GM23338 (cell line): Measurements from ENCODE around the gene GCSH. TPM values are rescaled to one million over a fixed set of nuclear protein-coding genes. Genes with fewer than 3 reads are reported as not detected.

Experiments used
- ATAC-seq: fragments of 200-7000 bp; cut with Tn5 transposase; 3 replicates; pipeline ENCODE4 v1.9.1; 2020
- DNase-seq: peaks from one replicate; pipeline ENCODE4 v3.0.0-alpha.2; 2015; ENCODE audit warnings: low spot score
- H2AFZ ChIP-seq: fragments of 200-600 bp; sonication (generic); 2 replicates; pipeline ENCODE4 v1.8.0; 2016; ENCODE audit warnings: antibody characterized with exemption, mild to moderate bottlenecking, moderate library complexity
- H3F3A ChIP-seq: fragments of 200-600 bp; sonication (generic); replicated peaks from 2 replicates; pipeline ENCODE4 v1.8.0; 2017; ENCODE audit warnings: antibody characterized with exemption, mixed run types, low read depth
- H3K27ac ChIP-seq: fragments of 200-600 bp; sonication (generic); 2 replicates; pipeline ENCODE4 v1.6.1; 2016; ENCODE audit warnings: low read depth
- H3K27me3 ChIP-seq: fragments of 200-600 bp; sonication (generic); 2 replicates; pipeline ENCODE4 v1.8.0; 2016; ENCODE audit warnings: mild to moderate bottlenecking, mixed run types, moderate library complexity; ENCODE audit not compliant: insufficient read depth
- H3K36me3 ChIP-seq: fragments of 200-600 bp; sonication (generic); 2 replicates; pipeline ENCODE4 v1.8.0; 2016; ENCODE audit warnings: mild to moderate bottlenecking; ENCODE audit not compliant: insufficient read depth
- H3K4me1 ChIP-seq: fragments of 200-600 bp; sonication (generic); 2 replicates; pipeline ENCODE4 v1.8.0; 2016; ENCODE audit warnings: mild to moderate bottlenecking, moderate library complexity; ENCODE audit not compliant: insufficient read depth
- H3K4me2 ChIP-seq: fragments of 200-600 bp; sonication (generic); 2 replicates; pipeline ENCODE4 v1.7.1; 2017; ENCODE audit warnings: mixed run types
- H3K4me3 ChIP-seq: fragments of 200-600 bp; sonication (generic); 2 replicates; pipeline ENCODE4 v1.6.1; 2016; ENCODE audit warnings: mixed run types
- H3K79me2 ChIP-seq: fragments of 200-600 bp; sonication (generic); replicated peaks from 2 replicates; pipeline ENCODE4 v1.8.0; 2017; ENCODE audit warnings: mild to moderate bottlenecking; ENCODE audit not compliant: insufficient read depth
- H3K9me2 ChIP-seq: fragments of 200-600 bp; sonication (generic); 2 replicates; pipeline ENCODE4 v1.8.0; 2017; ENCODE audit not compliant: insufficient read depth
- H4K20me1 ChIP-seq: fragments of 200-600 bp; sonication (generic); replicated peaks from 2 replicates; pipeline ENCODE4 v1.8.0; 2017; ENCODE audit warnings: mild to moderate bottlenecking; ENCODE audit not compliant: insufficient read depth
- H3K27ac Mint-ChIP-seq: 2 replicates; pipeline ENCODE4 v1.8.0; 2020; ENCODE audit warnings: inconsistent platforms, mild to moderate bottlenecking, moderate library complexity, mixed read lengths
- H3K27me3 Mint-ChIP-seq: 3 replicates; pipeline ENCODE4 v1.8.0; 2022; ENCODE audit warnings: low read depth, mild to moderate bottlenecking, moderate library complexity, mixed read lengths, inconsistent platforms; ENCODE audit not compliant: insufficient read depth, poor library complexity
- H3K36me3 Mint-ChIP-seq: 3 replicates; pipeline ENCODE4 v1.8.0; 2021; ENCODE audit warnings: low read depth, mild to moderate bottlenecking, inconsistent platforms, moderate library complexity, mixed read lengths
- H3K4me1 Mint-ChIP-seq: 3 replicates; pipeline ENCODE4 v1.8.0; 2020; ENCODE audit warnings: mild to moderate bottlenecking, inconsistent platforms, mixed read lengths
- H3K4me3 Mint-ChIP-seq: 3 replicates; pipeline ENCODE4 v1.8.0; 2021; ENCODE audit warnings: moderate library complexity, mild to moderate bottlenecking, inconsistent platforms, mixed read lengths
- H3K9me3 Mint-ChIP-seq: 3 replicates; pipeline ENCODE4 v1.8.0; 2020; ENCODE audit warnings: moderate library complexity, mild to moderate bottlenecking, inconsistent platforms, mixed read lengths
- CREB1 ChIP-seq: fragments of 250-450 bp; sonication (Bioruptor Pico); IDR thresholded peaks from 2 replicates; pipeline ENCODE4 v1.5.0; 2020; ENCODE audit warnings: low read depth, mild to moderate bottlenecking, moderate library complexity
- ETS1 ChIP-seq: IDR thresholded peaks from 2 replicates; pipeline ENCODE4 v1.6.1; 2016; ENCODE audit warnings: antibody characterized with exemption
- EZH2phosphoT487 ChIP-seq: fragments of 200-600 bp; sonication (generic); IDR thresholded peaks from one replicate; pipeline ENCODE4 v1.8.1; 2018; ENCODE audit warnings: antibody characterized with exemption; ENCODE audit not compliant: unreplicated experiment
- JUNB ChIP-seq: IDR thresholded peaks from one replicate; pipeline ENCODE4 v1.6.1; 2016; ENCODE audit warnings: antibody characterized with exemption; ENCODE audit not compliant: unreplicated experiment
- NANOG ChIP-seq: IDR thresholded peaks from 2 replicates; pipeline ENCODE4 v1.6.1; 2016; ENCODE audit warnings: antibody characterized with exemption, borderline replicate concordance
- POLR2AphosphoS5 ChIP-seq: IDR thresholded peaks from 2 replicates; pipeline ENCODE4 v1.6.1; 2016; ENCODE audit warnings: antibody characterized with exemption, low read depth
- STAT1 ChIP-seq: IDR thresholded peaks from one replicate; pipeline ENCODE4 v1.6.1; 2016; ENCODE audit warnings: antibody characterized with exemption; ENCODE audit not compliant: unreplicated experiment
- ZNF331 ChIP-seq: fragments of 250-450 bp; sonication (Bioruptor Pico); IDR thresholded peaks from 2 replicates; pipeline ENCODE4 v1.5.0; 2020; ENCODE audit warnings: low read depth, mild to moderate bottlenecking, moderate library complexity
- polyA plus RNA-seq: library from polyadenylated mRNA; unstranded; fragments of >200 nt; fragmentation: Nextera tagmentation; extraction: Ambion mirVana; gene quantifications from 2 replicates; pipeline ENCODE4 v1.2.1, GENCODE V29; 2016
- total RNA-seq: library from RNA; depleted of rRNA; stranded (reverse); fragments of >200 nt; shearing (Covaris generic); gene quantifications from 2 replicates; pipeline ENCODE4 v1.2.3, GENCODE V29; 2014
- TF ChIP-seq, protein P1 (sequence below): IDR thresholded peaks from one replicate; pipeline ENCODE4 v1.6.1; 2018; ENCODE audit warnings: antibody characterized with exemption; ENCODE audit not compliant: unreplicated experiment
- TF ChIP-seq, protein P2 (sequence below), 2 experiments: fragments of 200-600 bp in 1 of 2; sonication (generic) in 1 of 2; conservative IDR thresholded peaks; 2 replicates each; pipeline versions ENCODE4 v1.5.1 to v1.6.1; 2016 to 2017; ENCODE audit warnings: antibody characterized with exemption in 2 of 2, low read depth in 2 of 2, mild to moderate bottlenecking in 2 of 2, moderate library complexity in 1 of 2
- TF ChIP-seq, protein P3 (sequence below): fragments of 250-450 bp; sonication (Bioruptor Pico); IDR thresholded peaks from 2 replicates; pipeline ENCODE4 v1.5.0; 2020; ENCODE audit warnings: mild to moderate bottlenecking, moderate library complexity

GCSH gene
- total and polyA plus RNA-seq, 2 experiments from 2014 or later, result 118 to 389 TPM

- TF ChIP-seq NANOG (no peak), EZH2phosphoT487 (no peak), CREB1 (CRISPR knock-in tag) (no peak)
Observed at GRCh38 chr16:81080233-81080632, 16.0 kb downstream of the GCSH start (continued).

DNA sequence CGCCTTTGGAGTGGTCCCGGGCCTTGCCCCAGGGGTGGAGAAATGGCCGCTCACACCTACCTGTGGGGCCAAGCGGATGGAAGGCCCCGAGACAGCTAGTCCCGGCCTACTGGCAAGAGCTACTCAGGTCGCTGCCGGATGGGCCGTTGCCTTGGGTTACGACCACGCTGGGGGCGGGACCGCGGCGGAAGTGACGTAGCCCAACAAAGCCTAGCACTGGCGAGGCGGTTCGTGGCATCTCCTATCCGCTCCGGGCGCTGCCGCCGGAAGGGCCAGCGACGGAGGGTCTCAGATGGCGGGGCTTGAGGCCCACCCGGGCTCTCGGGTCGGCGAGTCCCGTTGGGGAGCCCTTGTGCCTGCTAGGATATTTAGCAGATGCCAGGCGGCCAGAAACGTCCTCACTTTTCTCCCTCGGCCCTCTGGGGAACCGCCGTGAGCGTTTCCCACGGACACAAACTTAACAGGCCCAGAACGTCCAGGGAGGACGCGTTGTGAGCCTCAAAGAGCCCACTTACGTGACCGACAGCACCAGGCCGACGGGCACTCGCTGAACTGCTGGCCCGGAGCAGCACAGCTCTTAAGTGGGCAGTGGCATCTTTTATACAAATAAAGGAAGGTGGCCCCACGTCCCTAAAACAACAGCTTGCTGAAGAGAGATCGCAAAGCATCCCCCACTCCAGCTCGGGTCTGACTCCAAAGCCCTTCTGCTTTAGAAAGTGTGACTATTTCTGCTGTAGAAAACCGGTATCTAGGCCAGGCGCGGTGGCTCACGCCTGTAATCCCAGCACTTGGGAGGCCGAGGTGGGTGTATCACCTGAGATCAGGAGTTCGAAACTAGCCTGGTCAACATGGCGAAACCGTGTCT, 18.9 kb downstream of the GCSH start, which contains the start of gene C16orf46:
C16orf46 (minus strand) TSS at position 163 of the 865 bp plus-strand sequence. CDS start 13,283 bp downstream, outside the sequence.
- Histone ChIP-seq H3K36me3 (no peaks in the 10 kb centered on the region), H3F3A (no peaks in the 10 kb centered on the region), H3K27me3 (no peaks in the 10 kb centered on the region), H3K4me2 (peak within 1 kb of the TSS; percentile 91), H3K9me2 (no peaks in the 10 kb centered on the region), H3K4me1 (peaks cover 19% of the 10 kb centered on the region), H3K27ac (peak within 1 kb of the TSS; percentile 94), H2AFZ (peak within 1 kb of the TSS; percentile 98), H3K4me3 (peak within 1 kb of the TSS; percentile 89), H3K79me2 (no peaks in the 10 kb centered on the region), H4K20me1 (no peaks in the 10 kb centered on the region)
- Mint-ChIP-seq H3K4me1 (peaks cover 7% of the 10 kb centered on the region; the same call in 2 of the 3 replicates), H3K9me3 (no peaks in the 10 kb centered on the region), H3K27ac (no peak within 1 kb of the TSS), H3K4me3 (no peak within 1 kb of the TSS), H3K27me3 (peaks cover 6% of the 10 kb centered on the region), H3K36me3 (peaks cover 10% of the 10 kb centered on the region)
- DNase-seq (peak; percentile 98), ATAC-seq (peak; percentile 96)
- TF ChIP-seq POLR2AphosphoS5, result peak; percentile 77
- TF ChIP-seq, protein P1, sequence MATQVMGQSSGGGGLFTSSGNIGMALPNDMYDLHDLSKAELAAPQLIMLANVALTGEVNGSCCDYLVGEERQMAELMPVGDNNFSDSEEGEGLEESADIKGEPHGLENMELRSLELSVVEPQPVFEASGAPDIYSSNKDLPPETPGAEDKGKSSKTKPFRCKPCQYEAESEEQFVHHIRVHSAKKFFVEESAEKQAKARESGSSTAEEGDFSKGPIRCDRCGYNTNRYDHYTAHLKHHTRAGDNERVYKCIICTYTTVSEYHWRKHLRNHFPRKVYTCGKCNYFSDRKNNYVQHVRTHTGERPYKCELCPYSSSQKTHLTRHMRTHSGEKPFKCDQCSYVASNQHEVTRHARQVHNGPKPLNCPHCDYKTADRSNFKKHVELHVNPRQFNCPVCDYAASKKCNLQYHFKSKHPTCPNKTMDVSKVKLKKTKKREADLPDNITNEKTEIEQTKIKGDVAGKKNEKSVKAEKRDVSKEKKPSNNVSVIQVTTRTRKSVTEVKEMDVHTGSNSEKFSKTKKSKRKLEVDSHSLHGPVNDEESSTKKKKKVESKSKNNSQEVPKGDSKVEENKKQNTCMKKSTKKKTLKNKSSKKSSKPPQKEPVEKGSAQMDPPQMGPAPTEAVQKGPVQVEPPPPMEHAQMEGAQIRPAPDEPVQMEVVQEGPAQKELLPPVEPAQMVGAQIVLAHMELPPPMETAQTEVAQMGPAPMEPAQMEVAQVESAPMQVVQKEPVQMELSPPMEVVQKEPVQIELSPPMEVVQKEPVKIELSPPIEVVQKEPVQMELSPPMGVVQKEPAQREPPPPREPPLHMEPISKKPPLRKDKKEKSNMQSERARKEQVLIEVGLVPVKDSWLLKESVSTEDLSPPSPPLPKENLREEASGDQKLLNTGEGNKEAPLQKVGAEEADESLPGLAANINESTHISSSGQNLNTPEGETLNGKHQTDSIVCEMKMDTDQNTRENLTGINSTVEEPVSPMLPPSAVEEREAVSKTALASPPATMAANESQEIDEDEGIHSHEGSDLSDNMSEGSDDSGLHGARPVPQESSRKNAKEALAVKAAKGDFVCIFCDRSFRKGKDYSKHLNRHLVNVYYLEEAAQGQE, result no peak
- no peak for TF ChIP-seq ZNF331 (CRISPR knock-in tag)
- TF ChIP-seq STAT1, result no peak
- TF ChIP-seq, protein P2, sequence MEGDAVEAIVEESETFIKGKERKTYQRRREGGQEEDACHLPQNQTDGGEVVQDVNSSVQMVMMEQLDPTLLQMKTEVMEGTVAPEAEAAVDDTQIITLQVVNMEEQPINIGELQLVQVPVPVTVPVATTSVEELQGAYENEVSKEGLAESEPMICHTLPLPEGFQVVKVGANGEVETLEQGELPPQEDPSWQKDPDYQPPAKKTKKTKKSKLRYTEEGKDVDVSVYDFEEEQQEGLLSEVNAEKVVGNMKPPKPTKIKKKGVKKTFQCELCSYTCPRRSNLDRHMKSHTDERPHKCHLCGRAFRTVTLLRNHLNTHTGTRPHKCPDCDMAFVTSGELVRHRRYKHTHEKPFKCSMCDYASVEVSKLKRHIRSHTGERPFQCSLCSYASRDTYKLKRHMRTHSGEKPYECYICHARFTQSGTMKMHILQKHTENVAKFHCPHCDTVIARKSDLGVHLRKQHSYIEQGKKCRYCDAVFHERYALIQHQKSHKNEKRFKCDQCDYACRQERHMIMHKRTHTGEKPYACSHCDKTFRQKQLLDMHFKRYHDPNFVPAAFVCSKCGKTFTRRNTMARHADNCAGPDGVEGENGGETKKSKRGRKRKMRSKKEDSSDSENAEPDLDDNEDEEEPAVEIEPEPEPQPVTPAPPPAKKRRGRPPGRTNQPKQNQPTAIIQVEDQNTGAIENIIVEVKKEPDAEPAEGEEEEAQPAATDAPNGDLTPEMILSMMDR (conservative IDR thresholded peaks at IDR 0.05; ENCODE audit: low read depth in 2 of 2), result no peak
- no peak for TF ChIP-seq JUNB
- TF ChIP-seq NANOG, result no peak
- TF ChIP-seq CREB1 (CRISPR knock-in tag), result peak; percentile 94
- TF ChIP-seq EZH2phosphoT487, result no peak
- TF ChIP-seq, protein P3, sequence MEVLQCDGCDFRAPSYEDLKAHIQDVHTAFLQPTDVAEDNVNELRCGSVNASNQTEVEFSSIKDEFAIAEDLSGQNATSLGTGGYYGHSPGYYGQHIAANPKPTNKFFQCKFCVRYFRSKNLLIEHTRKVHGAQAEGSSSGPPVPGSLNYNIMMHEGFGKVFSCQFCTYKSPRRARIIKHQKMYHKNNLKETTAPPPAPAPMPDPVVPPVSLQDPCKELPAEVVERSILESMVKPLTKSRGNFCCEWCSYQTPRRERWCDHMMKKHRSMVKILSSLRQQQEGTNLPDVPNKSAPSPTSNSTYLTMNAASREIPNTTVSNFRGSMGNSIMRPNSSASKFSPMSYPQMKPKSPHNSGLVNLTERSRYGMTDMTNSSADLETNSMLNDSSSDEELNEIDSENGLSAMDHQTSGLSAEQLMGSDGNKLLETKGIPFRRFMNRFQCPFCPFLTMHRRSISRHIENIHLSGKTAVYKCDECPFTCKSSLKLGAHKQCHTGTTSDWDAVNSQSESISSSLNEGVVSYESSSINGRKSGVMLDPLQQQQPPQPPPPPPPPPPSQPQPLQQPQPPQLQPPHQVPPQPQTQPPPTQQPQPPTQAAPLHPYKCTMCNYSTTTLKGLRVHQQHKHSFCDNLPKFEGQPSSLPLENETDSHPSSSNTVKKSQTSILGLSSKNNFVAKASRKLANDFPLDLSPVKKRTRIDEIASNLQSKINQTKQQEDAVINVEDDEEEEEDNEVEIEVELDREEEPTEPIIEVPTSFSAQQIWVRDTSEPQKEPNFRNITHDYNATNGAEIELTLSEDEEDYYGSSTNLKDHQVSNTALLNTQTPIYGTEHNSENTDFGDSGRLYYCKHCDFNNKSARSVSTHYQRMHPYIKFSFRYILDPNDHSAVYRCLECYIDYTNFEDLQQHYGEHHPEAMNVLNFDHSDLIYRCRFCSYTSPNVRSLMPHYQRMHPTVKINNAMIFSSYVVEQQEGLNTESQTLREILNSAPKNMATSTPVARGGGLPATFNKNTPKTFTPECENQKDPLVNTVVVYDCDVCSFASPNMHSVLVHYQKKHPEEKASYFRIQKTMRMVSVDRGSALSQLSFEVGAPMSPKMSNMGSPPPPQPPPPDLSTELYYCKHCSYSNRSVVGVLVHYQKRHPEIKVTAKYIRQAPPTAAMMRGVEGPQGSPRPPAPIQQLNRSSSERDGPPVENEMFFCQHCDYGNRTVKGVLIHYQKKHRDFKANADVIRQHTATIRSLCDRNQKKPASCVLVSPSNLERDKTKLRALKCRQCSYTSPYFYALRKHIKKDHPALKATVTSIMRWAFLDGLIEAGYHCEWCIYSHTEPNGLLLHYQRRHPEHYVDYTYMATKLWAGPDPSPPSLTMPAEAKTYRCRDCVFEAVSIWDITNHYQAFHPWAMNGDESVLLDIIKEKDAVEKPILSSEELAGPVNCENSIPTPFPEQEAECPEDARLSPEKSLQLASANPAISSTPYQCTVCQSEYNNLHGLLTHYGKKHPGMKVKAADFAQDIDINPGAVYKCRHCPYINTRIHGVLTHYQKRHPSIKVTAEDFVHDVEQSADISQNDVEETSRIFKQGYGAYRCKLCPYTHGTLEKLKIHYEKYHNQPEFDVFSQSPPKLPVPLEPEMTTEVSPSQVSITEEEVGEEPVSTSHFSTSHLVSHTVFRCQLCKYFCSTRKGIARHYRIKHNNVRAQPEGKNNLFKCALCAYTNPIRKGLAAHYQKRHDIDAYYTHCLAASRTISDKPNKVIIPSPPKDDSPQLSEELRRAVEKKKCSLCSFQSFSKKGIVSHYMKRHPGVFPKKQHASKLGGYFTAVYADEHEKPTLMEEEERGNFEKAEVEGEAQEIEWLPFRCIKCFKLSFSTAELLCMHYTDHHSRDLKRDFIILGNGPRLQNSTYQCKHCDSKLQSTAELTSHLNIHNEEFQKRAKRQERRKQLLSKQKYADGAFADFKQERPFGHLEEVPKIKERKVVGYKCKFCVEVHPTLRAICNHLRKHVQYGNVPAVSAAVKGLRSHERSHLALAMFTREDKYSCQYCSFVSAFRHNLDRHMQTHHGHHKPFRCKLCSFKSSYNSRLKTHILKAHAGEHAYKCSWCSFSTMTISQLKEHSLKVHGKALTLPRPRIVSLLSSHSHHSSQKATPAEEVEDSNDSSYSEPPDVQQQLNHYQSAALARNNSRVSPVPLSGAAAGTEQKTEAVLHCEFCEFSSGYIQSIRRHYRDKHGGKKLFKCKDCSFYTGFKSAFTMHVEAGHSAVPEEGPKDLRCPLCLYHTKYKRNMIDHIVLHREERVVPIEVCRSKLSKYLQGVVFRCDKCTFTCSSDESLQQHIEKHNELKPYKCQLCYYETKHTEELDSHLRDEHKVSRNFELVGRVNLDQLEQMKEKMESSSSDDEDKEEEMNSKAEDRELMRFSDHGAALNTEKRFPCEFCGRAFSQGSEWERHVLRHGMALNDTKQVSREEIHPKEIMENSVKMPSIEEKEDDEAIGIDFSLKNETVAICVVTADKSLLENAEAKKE (CRISPR knock-in tag), result no peak
- no peak for TF ChIP-seq ETS1
